HG03565 (cell line): ENCODE results near the gene POLK.
A peak's percentile ranks its signal among the peaks of the same experiment; 100 is the strongest.
"Not testable (repeated sequence)": the region's sequence is repeated elsewhere in the genome, so short reads cannot be mapped to it uniquely, and the experiment has no call there.

Experiments used
- ATAC-seq: cut with Tn5 transposase; IDR thresholded peaks from one replicate; pipeline ENCODE4 v1.9.1; 2021; ENCODE audit warnings: mild to moderate bottlenecking, moderate library complexity; ENCODE audit not compliant: unreplicated experiment

The POLK gene

GRCh38 chr5:75511435-75512382 lies at the start of gene POLK, which contains the start of gene CERT1:
Gene POLK (plus strand): TSS chr5:75511891.
Gene CERT1 (minus strand): TSS chr5:75511629. CDS start chr5:75511207, 422 bp downstream.
- ATAC-seq = peak; percentile 76

DNA sequence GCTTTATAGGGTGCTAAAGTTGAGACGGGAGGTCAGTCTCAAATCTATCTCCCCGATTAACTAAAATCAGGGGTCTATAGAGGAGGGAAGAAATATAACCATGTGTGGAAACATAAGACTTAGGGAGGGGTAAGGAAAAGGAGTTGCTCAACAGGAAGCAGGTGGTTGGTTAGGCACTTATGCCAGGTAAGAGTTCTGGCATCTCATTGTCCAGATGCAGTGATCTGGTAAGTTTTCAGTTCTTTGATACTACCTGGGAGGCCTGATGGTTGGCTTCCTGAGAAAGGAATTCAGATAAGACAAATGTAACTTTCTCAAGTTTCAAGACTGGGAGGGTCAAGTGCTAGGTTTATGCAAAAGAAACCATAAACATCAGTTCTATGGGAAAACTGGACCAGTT lies 48.0 kb upstream of the POLK start:
- no peak for ATAC-seq

DNA sequence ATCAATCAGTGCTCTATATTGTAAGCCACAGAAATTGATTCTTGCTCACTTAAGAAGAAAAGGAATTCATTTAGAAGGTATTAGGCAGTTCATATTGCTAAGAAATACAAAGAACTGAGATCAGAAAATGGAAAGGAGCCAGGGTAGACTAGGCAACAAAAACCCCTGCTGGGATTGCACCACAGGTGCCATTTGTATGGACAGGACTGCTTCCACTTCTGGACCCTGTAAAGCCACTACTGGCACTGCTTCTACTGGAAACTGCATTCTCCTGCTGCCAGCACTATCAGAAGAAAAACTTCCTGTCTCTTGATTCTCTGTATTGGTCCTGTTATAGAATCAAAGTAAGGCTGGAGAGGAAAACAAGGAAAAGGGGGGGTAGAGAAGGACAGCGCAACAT lies 46.2 kb upstream of the POLK start:
- no peak for ATAC-seq

DNA sequence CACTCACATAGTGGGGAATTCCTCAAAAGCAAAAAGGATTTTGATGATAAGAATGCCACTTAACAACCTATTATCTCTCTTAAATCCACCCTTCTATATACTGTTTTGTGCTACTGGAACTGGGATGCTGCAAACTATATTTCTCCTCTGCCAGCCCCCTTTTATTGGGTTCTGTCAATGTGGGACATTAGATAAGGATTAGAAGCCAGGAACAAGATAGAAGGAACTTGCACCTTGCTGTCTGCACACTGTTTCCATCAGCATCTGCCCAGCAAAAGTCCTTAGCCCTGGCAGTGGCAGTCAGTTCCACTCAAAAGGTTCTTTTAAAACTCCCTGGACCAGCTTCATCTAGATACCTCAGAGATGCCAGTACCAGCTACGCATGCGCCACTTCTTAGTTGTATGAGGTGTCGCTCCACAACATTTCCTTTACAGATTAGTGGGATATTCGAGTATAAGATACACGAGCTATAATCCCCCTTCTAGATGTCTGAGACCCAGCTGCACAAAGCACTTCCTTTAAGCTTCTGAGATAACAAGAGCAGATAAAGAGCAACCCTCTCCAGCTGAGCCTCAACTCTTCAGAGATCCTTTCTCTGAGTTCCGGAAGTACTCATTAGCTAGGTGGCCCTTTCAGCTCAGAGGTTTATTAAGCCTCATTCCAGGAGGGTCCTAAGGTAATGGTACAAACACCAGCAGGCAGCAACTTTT lies 45.5 kb upstream of the POLK start:
- no peak for ATAC-seq

DNA sequence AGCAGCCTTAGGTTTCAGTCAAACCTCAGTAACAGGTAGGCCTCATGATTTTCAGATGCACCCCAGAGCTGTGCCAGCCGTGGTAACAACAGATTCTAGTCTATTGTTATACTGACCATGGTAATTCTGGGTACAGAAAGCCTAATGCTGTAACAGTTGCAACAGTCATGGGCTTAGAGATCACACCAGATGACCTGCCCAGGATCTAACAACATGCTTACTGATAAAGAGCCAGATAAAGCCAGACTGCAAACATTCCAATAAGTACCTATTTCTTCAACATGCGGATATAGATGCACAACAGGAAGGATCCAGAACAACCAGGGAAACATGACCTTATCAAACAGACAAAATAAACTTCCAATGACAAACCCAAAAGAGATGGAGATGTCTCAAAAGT lies 43.1 kb upstream of the POLK start:
- no peak for ATAC-seq

DNA sequence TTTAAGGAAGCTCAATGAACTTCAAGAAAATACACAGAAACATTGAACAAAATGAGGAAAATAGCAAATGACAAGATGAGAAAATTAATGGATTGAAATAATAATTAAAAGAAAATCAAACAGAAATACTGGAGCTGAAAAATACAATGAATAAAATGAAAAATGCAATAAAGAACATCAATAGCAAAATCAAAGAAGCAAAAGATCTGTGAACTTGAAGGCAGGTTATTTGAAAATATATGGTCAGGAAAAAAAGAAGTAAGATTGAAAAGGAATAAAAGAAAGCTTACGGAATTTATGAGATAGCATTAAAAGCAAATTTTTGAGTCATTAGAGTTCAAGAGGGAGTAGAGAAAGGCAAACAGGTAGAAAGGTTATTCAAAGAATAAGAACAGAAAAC lies 42.7 kb upstream of the POLK start:
- ATAC-seq = no peak

- ATAC-seq = no peak
Measured at GRCh38 chr5:75471193-75471592, 40.5 kb upstream of the POLK start.

- no peak for ATAC-seq
Measured at GRCh38 chr5:75472973-75473372, 38.7 kb upstream of the POLK start.

- ATAC-seq = no peak
Measured at GRCh38 chr5:75473463-75473862, 38.2 kb upstream of the POLK start.

- ATAC-seq = no peak
Measured at GRCh38 chr5:75475364-75475763, 36.3 kb upstream of the POLK start.

- no peak for ATAC-seq
Measured at GRCh38 chr5:75481024-75481423, 30.7 kb upstream of the POLK start.

GRCh38 chr5:75482482-75482881 lies 29.2 kb upstream of the POLK start:
- no peak for ATAC-seq

DNA sequence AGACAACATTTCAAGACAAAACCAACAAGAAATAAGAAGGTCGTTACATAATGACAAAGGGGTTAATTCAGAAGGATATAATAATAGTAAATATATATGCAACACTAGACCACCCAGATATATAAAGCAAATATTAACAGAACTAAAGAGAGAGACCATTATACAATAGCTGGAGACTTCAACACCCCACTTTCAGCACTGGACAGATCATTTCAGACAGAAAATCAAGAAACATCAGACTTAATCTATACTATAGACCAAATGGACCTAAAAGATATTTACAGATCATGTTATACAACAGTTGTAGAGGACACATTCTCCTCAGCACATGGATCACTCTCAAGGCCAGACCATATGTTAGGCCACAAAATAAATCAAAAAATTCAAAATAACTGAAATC lies 27.1 kb upstream of the POLK start:
- no peak for ATAC-seq

DNA sequence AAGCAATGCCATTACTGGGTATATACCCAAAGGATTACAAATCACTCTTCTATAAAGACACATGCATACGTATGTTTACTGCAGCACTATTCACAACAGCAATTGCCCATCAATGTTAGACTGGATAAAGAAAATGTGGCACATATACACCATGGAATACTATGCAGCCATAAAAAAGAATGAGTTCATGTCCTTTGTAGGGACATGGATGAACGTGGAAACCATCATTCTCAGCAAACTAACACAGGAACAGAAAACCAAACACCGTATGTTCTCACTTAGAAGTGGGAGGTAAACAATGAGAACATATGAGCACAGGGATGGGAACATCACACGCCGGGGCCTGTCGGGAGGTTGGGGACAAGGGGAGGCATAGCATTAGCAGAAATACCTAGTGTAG lies 21.8 kb upstream of the POLK start:
- not testable (repeated sequence) for ATAC-seq

DNA sequence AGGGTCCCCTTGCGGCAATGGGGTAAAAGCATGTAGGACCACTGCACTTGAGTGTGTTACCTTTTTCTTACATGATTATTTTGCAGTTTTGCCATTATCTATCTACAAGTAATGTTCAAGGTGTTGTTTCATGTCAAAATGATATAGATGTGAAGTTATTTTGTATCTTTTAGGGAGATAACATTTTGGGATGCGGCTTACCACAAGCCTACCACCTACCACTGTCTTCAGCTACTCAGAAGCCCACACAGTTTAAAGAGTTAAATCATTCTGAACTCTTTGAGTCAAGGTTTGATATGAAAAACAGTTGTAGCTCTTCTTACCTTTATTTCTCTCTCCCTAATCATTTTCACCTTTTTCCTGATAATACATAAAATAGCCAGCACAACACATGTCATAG lies 20.1 kb upstream of the POLK start:
- no peak for ATAC-seq

- ATAC-seq = no peak
Measured at GRCh38 chr5:75496026-75496425, 15.7 kb upstream of the POLK start.

GRCh38 chr5:75498208-75498777 lies 13.4 kb upstream of the POLK start:
- ATAC-seq = no peak

GRCh38 chr5:75498875-75499274 lies 12.8 kb upstream of the POLK start:
- not testable (repeated sequence) for ATAC-seq

DNA sequence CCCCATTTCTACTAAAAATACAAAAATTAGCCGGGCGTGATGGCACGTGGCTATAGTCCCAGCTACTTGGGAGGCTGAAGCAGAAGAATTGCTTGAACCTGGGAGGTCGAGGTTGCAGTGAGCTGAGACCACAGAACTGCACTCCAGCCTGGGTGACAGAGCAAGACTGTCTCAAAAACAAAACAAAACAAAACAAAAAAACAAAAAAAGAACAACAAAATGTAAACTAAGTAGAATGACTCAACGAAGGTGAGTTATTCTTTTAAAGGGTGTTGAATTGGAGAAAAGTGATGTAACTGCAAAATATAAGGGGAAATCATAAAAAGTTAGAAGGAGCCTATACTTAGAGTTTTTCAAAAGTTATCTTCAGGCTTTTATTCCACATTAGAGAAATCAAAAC lies 6.6 kb upstream of the POLK start:
- ATAC-seq = not testable (repeated sequence)

DNA sequence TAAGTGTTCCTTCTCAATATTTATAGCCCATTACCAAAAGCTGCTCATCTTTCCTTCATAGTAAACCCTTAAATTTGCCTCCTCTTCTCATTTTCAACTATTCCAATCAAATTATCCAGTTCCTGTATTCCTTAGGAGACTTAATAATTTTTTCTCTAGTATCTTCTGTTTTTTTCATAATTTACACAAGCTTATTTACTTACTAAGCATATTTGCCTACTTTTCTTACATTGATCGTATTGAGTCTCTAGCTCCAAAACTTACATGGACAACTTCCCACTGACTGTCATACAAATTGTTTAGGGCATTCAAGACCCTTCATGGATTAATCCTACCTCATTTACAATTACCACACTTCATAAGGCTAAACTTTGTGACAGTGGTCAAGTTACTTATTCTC lies 3.9 kb upstream of the POLK start:
- no peak for ATAC-seq

DNA sequence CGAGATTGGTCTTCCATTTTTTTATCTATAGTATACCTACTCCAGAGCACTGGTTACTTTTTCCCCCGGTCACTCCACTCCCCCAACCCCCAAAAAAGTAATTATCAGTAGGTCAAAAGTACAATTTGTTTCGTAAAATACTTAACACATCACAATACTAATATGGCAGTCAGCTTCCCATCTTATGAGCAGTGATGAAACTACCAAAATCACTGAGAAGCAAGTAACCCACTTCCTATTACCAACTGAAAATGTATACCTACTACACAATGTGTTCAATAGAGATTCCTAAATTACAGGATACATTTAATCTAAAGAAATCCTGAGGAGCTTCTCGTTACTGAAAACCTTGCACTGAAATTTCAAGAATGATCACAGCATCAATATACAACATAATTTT lies 2.1 kb upstream of the POLK start:
- no peak for ATAC-seq

DNA sequence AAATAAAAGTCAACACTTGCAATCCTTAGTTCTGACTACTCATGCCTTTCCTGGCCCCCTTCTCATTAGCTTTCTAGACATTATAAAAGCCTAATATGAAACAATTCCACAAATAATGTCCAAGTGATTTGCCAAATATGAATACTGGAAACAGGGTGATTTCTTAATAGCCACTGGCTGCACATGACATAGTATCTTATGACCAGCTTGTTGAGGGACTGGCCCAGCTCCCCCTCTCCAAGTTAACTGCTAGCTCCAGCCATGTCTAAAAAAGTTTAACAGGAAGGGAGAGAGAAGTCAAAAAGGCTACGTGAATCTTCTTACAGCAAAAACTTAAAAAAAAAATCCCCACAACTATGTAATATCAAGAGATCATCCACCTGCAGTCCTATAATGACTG lies 1.7 kb upstream of the POLK start:
- ATAC-seq = no peak
